22Rv1 (cell line): Measurements from ENCODE around the gene FGFBP2.

ENCODE experiments used
- CTCF ChIP-seq: fragments of 450-650 bp; IDR thresholded peaks from 2 replicates; pipeline ENCODE4 v1.5.1; 2017; ENCODE audit warnings: mild to moderate bottlenecking
- ZFX ChIP-seq: fragments of 450-650 bp; IDR thresholded peaks from 2 replicates; pipeline ENCODE4 v1.6.1; 2017; ENCODE audit warnings: antibody characterized with exemption, borderline replicate concordance

- TF ChIP-seq CTCF (no peak), ZFX (no peak)
These were observed 45.7 kb downstream of the FGFBP2 start for GRCh38 chr4:15917297-15917696.
